HepG2 (cell line): ENCODE results near the gene HS6ST2.

Experiments
- KLF9 ChIP-seq: IDR thresholded peaks from 2 replicates; pipeline ENCODE4 v1.6.1; 2016; ENCODE audit warnings: low read depth
- MYNN ChIP-seq: sonication (generic); formaldehyde crosslinking; IDR thresholded peaks from 2 replicates; pipeline ENCODE4 v1.4.0; 2020; ENCODE audit warnings: mild to moderate bottlenecking, low read depth, missing genetic modification reagents
- PLRG1 ChIP-seq: fragments of 450-650 bp; conservative IDR thresholded peaks from 2 replicates; pipeline ENCODE4 v1.6.1; 2016
- RAD21 ChIP-seq: fragments of 450-650 bp; formaldehyde crosslinking; IDR thresholded peaks from 2 replicates; pipeline ENCODE4 v1.5.0; 2020; ENCODE audit warnings: mild to moderate bottlenecking
- RFX5 ChIP-seq: IDR thresholded peaks from 2 replicates; pipeline ENCODE4 v1.6.1; 2011; ENCODE audit warnings: low read depth, low read length, improper control_type of control experiment
- RXRA ChIP-seq: sonication (generic); formaldehyde crosslinking; IDR thresholded peaks from 2 replicates; pipeline ENCODE4 v1.5.1; 2020; ENCODE audit warnings: missing genetic modification reagents
- TRIM22 ChIP-seq: fragments of 450-650 bp; IDR thresholded peaks from 2 replicates; pipeline ENCODE4 v1.6.1; 2017
- ZNF362 ChIP-seq: sonication (generic); formaldehyde crosslinking; IDR thresholded peaks from 2 replicates; pipeline ENCODE4 v1.4.0; 2020; ENCODE audit warnings: missing genetic modification reagents, mild to moderate bottlenecking, borderline replicate concordance

- TF ChIP-seq RAD21 (CRISPR knock-in tag) (no peak), RXRA (CRISPR knock-in tag) (no peak), TRIM22 (no peak), RFX5 (no peak), ZNF362 (CRISPR knock-in tag) (no peak), PLRG1 (no peak), KLF9 (CRISPR knock-in tag) (no peak), MYNN (no peak)
Measured at GRCh38 chrX:132673331-132673730, 285.1 kb downstream of the HS6ST2 start.
